Right ventricle myocardium superior (tissue), 1 donor: Measurements from ENCODE around the gene DDN. TPM values are rescaled to one million over a fixed set of nuclear protein-coding genes. Genes with fewer than 3 reads are reported as not detected.

Experiments
- ATAC-seq: fragments of 200-7000 bp; cut with Tn5 transposase; one replicate; pipeline ENCODE4 v1.9.1; 2020; ENCODE audit warnings: mild to moderate bottlenecking; ENCODE audit not compliant: poor library complexity
- DNase-seq: peaks from one replicate; pipeline ENCODE4 v3.0.0-alpha.2; 2020
- intact Hi-C: fragments of 100-400 bp; cut with DNase I; formaldehyde crosslinking; loops from one replicate; pipeline ENCODE4 v1.11.2; 2022
- long read RNA-seq: library from polyadenylated mRNA; unstranded; transcript quantifications from one replicate; pipeline ENCODE4 v2.0.0, GENCODE V29; 2021
- total RNA-seq: library from RNA; stranded (reverse); fragmentation: NEBNext Ultra II Directional; extraction: Animal tissue kit (Norgen Biotek cat#: 25700); gene quantifications from one replicate; pipeline ENCODE4 v1.2.1, GENCODE V29; 2021
- donor health status: DM: no; HTN: yes; CAD: no; lungs with severe emphysema.

The DDN gene
- 0.78 TPM for total RNA-seq
- long read RNA-seq: 0 reads

GRCh38 chr12:48999371-49000131 is at the start of gene DDN:
TSS of gene DDN (minus strand) at chr12:48999375. CDS start at chr12:48999287, 88 bp downstream.
- ATAC-seq (peak; percentile 38), DNase-seq (peak; percentile 56)
- intact Hi-C loops: loop anchor here (5.0 kb wide), 1 partner anchor 147 kb away; the partner anchor contains the start of gene DDX23

GRCh38 chr12:49048953-49049352 is 49.8 kb upstream of the DDN start:
- intact Hi-C loops: no loop called here
- DNase-seq: peak; percentile 10

GRCh38 chr12:49046129-49046895 is 47.1 kb upstream of the DDN start:
- DNase-seq (peak; percentile 39), ATAC-seq (no peak)
- intact Hi-C loops: no loop called here

More at GRCh38 chr12:49048953-49049352, 49.8 kb upstream of the DDN start:
- ATAC-seq: no peak

GRCh38 chr12:49044660-49045059 is 45.5 kb upstream of the DDN start:
- ATAC-seq (no peak), DNase-seq (peak; percentile 33)
- intact Hi-C loops: no loop called here

GRCh38 chr12:49043856-49044258 is 44.7 kb upstream of the DDN start:
- intact Hi-C loops: no loop called here
- DNase-seq (peak; percentile 80), ATAC-seq (peak; percentile 47)

GRCh38 chr12:49043241-49043640 is 44.1 kb upstream of the DDN start:
- ATAC-seq (no peak), DNase-seq (peak; percentile 15)
- intact Hi-C loops: no loop called here

- ATAC-seq (no peak), DNase-seq (peak; percentile 12)
- intact Hi-C loops: no loop called here
These were observed 42.8 kb upstream of the DDN start for GRCh38 chr12:49041881-49042484.

GRCh38 chr12:49041036-49041880 is 42.1 kb upstream of the DDN start:
- intact Hi-C loops: no loop called here
- DNase-seq: peak; percentile 34
- no peak for ATAC-seq

- DNase-seq (peak; percentile 34), ATAC-seq (no peak)
- intact Hi-C loops: no loop called here
These were observed 41.2 kb upstream of the DDN start for GRCh38 chr12:49040364-49040855.

GRCh38 chr12:49039421-49040363 is 40.5 kb upstream of the DDN start:
- DNase-seq (peak; percentile 24), ATAC-seq (no peak)
- intact Hi-C loops: no loop called here

GRCh38 chr12:49038291-49038955 is 39.2 kb upstream of the DDN start:
- intact Hi-C loops: no loop called here
- ATAC-seq: no peak
- peak; percentile 39 for DNase-seq

- no peak for DNase-seq
- ATAC-seq: no peak
- intact Hi-C loops: no loop called here
These were observed 38.7 kb upstream of the DDN start for GRCh38 chr12:49037947-49038237.

- intact Hi-C loops: no loop called here
- ATAC-seq: peak; percentile 42
- DNase-seq: peak; percentile 52
These were observed 38.2 kb upstream of the DDN start for GRCh38 chr12:49037111-49037946.

- intact Hi-C loops: no loop called here
- no peak for ATAC-seq
- DNase-seq: no peak
These were observed 36.9 kb upstream of the DDN start for GRCh38 chr12:49036029-49036428.

GRCh38 chr12:49034286-49034622 is 35.1 kb upstream of the DDN start:
- peak; percentile 14 for DNase-seq
- intact Hi-C loops: no loop called here
- no peak for ATAC-seq

GRCh38 chr12:49033611-49034285 is 34.6 kb upstream of the DDN start:
- peak; percentile 43 for DNase-seq
- intact Hi-C loops: no loop called here
- ATAC-seq: peak; percentile 18
